ENCODE data around the gene C10orf120. TPM values are rescaled to one million over a fixed set of nuclear protein-coding genes. Genes with fewer than 3 reads are reported as not detected.

C10orf120 gene
- total and polyA plus RNA-seq, 2 donors (not counting 1 experiment from before 2014, with no cell fraction given): not detected

GRCh38 chr10:122706947-122707346, 7.3 kb upstream of the C10orf120 start:
- Histone ChIP-seq H3K4me1 (ENCODE audit: control insufficient read depth in 2 of 2, insufficient read depth in 2 of 2, low read length in 2 of 2) (no peaks in the 10 kb centered on the region), H3K79me2 (ENCODE audit: control insufficient read depth, insufficient read depth, low read length) (no peaks in the 10 kb centered on the region), H3K4me3 (ENCODE audit: control extremely low read depth in 1 of 5, extremely low read depth in 1 of 5, insufficient read depth in 1 of 5, low read depth in 2 of 5, low read length in 4 of 5) (no peak overlapping the region), H3K27ac (ENCODE audit: low read length in 2 of 2) (no peak overlapping the region), H3K4me2 (replicated peaks; ENCODE audit: low read depth, low read length, poor library complexity, severe bottlenecking) (no peak overlapping the region), H3K27me3 (replicated peaks in 1 of 4; ENCODE audit: control extremely low read depth in 1 of 4, control insufficient read depth in 3 of 4, insufficient read depth in 4 of 4, low read length in 3 of 4) (no peaks in the 10 kb centered on the region), H3K9me3 (ENCODE audit: control extremely low read depth in 1 of 3, control insufficient read depth in 2 of 3, insufficient read depth in 1 of 3, low read length in 2 of 3) (no peaks in the 10 kb centered on the region), H3K9ac (ENCODE audit: low read length) (no peak overlapping the region), H4K20me1 (ENCODE audit: control insufficient read depth, insufficient read depth, low read length, poor library complexity, severe bottlenecking) (no peaks in the 10 kb centered on the region), H3K36me3 (replicated peaks in 1 of 2; ENCODE audit: control extremely low read depth in 1 of 2, control insufficient read depth in 1 of 2, extremely low read depth in 1 of 2, insufficient read depth in 2 of 2, low read length in 1 of 2) (no peaks in the 10 kb centered on the region), H2AFZ (ENCODE audit: insufficient read depth, low read depth, low read length, poor library complexity, severe bottlenecking) (no peak overlapping the region)
- Mint-ChIP-seq H3K9me3 (ENCODE audit: insufficient read depth) (no peaks in the 10 kb centered on the region), H3K27me3 (peaks cover 6% of the 10 kb centered on the region), H3K27ac (no peak overlapping the region), H3K4me3 (no peak overlapping the region), H3K4me1 (no peaks in the 10 kb centered on the region)
- DNase-seq (no peak), ATAC-seq (ENCODE audit: low read depth) (no peak)
- WGBS (ENCODE audit: insufficient coverage): 69% methylated on average over 2 of the region's 4 CpGs
- TF ChIP-seq CTCF (IDR thresholded peaks at IDR 0.05) (no peak), EZH2 (IDR thresholded peaks at IDR 0.05; ENCODE audit: borderline replicate concordance, insufficient read depth, low read depth, low read length, poor library complexity, severe bottlenecking) (no peak)
- intact Hi-C loops (cut with micrococcal nuclease): no loop called here
- ChIA-PET CTCF (interaction anchor here (1.0 kb wide), 1 partner anchor 11 kb away, joined by 3 read pairs; no protein-coding TSS in a partner anchor), POLR2A (no interaction called here)

- Histone ChIP-seq H3K4me3 (ENCODE audit: control extremely low read depth in 1 of 5, extremely low read depth in 1 of 5, insufficient read depth in 1 of 5, low read depth in 2 of 5, low read length in 4 of 5) (no peak overlapping the region), H3K27ac (ENCODE audit: low read length in 2 of 2) (no peak overlapping the region), H2AFZ (ENCODE audit: insufficient read depth, low read depth, low read length, poor library complexity, severe bottlenecking) (no peak overlapping the region), H3K9me3 (ENCODE audit: control extremely low read depth in 1 of 3, control insufficient read depth in 2 of 3, insufficient read depth in 1 of 3, low read length in 2 of 3) (no peaks in the 10 kb centered on the region), H4K20me1 (ENCODE audit: control insufficient read depth, insufficient read depth, low read length, poor library complexity, severe bottlenecking) (no peaks in the 10 kb centered on the region), H3K9ac (ENCODE audit: low read length) (no peak overlapping the region), H3K79me2 (ENCODE audit: control insufficient read depth, insufficient read depth, low read length) (no peaks in the 10 kb centered on the region), H3K36me3 (replicated peaks in 1 of 2; ENCODE audit: control extremely low read depth in 1 of 2, control insufficient read depth in 1 of 2, extremely low read depth in 1 of 2, insufficient read depth in 2 of 2, low read length in 1 of 2) (no peaks in the 10 kb centered on the region), H3K4me2 (replicated peaks; ENCODE audit: low read depth, low read length, poor library complexity, severe bottlenecking) (no peak overlapping the region), H3K4me1 (ENCODE audit: control insufficient read depth in 2 of 2, insufficient read depth in 2 of 2, low read length in 2 of 2) (no peaks in the 10 kb centered on the region), H3K27me3 (replicated peaks in 1 of 4; ENCODE audit: control extremely low read depth in 1 of 4, control insufficient read depth in 3 of 4, insufficient read depth in 4 of 4, low read length in 3 of 4) (no peaks in the 10 kb centered on the region)
- H3K4me3 Mint-ChIP-seq: no peak overlapping the region
- intact Hi-C loops (cut with micrococcal nuclease): no loop called here
- peaks cover 6% of the 10 kb centered on the region for H3K27me3 Mint-ChIP-seq
- H3K4me1 Mint-ChIP-seq: no peaks in the 10 kb centered on the region
- no peaks in the 10 kb centered on the region for H3K9me3 Mint-ChIP-seq (ENCODE audit: insufficient read depth)
- CTCF ChIA-PET: no interaction called here
- WGBS (ENCODE audit: insufficient coverage): no CpG with 5 or more reads among the region's 2 CpGs
- POLR2A ChIA-PET: no interaction called here
- DNase-seq (no peak), ATAC-seq (ENCODE audit: low read depth) (no peak)
- no peak overlapping the region for H3K27ac Mint-ChIP-seq
- TF ChIP-seq CTCF (IDR thresholded peaks at IDR 0.05) (no peak), EZH2 (IDR thresholded peaks at IDR 0.05; ENCODE audit: borderline replicate concordance, insufficient read depth, low read depth, low read length, poor library complexity, severe bottlenecking) (no peak)
Measured at GRCh38 chr10:122706467-122706866, 6.8 kb upstream of the C10orf120 start.
